Activated CD4-positive, alpha-beta T cell treated with anti-CD3 and anti-CD28 coated beads, Interleukin-2, amount 50 U/mL, for 24 hours (primary cell): ENCODE measurements around the gene TGIF1.

ENCODE experiments used
- DNase-seq, 2 donors: peaks; one replicate each; pipeline ENCODE4 v3.0.0-alpha.2; 2020; ENCODE audit warnings: low read depth in 1 of 2, low spot score in 1 of 2

TGIF1 gene

GRCh38 chr18:3429121-3429520 is 20.9 kb upstream of the TGIF1 start:
- no peak for DNase-seq

GRCh38 chr18:3434685-3435084 is 15.3 kb upstream of the TGIF1 start:
- DNase-seq: no peak

- no peak for DNase-seq
Measured at GRCh38 chr18:3440341-3440740, 9.6 kb upstream of the TGIF1 start.

GRCh38 chr18:3441290-3441689 is 8.7 kb upstream of the TGIF1 start:
- no peak for DNase-seq

- DNase-seq: no peak
Measured at GRCh38 chr18:3442919-3443318, 7.1 kb upstream of the TGIF1 start.

GRCh38 chr18:3444296-3444695 is 5.7 kb upstream of the TGIF1 start:
- DNase-seq: no peak

- no peak for DNase-seq
Measured at GRCh38 chr18:3444954-3445353, 5.0 kb upstream of the TGIF1 start.

GRCh38 chr18:3447068-3447894 is 2.7 kb upstream of the TGIF1 start:
- peak in 1 of 2 donors; percentile 13 for DNase-seq

GRCh38 chr18:3447895-3448837 is 1.8 kb upstream of the TGIF1 start:
- peak; percentile 57 to 72 for DNase-seq

- DNase-seq: peak; percentile 21 to 55
Measured at GRCh38 chr18:3448838-3449511, 997 bp upstream of the TGIF1 start.

- DNase-seq: peak; percentile 54 to 72
Measured at GRCh38 chr18:3449512-3450011, 410 bp upstream of the TGIF1 start.

- no peak for DNase-seq
Measured at GRCh38 chr18:3450799-3451182, 819 bp downstream of the TGIF1 start.

- DNase-seq: peak; percentile 71 to 85
Measured at GRCh38 chr18:3451183-3451988, 1.4 kb downstream of the TGIF1 start.

GRCh38 chr18:3451989-3452749 is 2.2 kb downstream of the TGIF1 start:
- peak; percentile 13 to 20 for DNase-seq

- no peak for DNase-seq
Measured at GRCh38 chr18:3452750-3453539, 3.0 kb downstream of the TGIF1 start.

GRCh38 chr18:3453540-3454364 is 3.8 kb downstream of the TGIF1 start:
- peak in 1 of 2 donors; percentile 58 for DNase-seq

GRCh38 chr18:3454365-3455089 is 4.6 kb downstream of the TGIF1 start:
- DNase-seq: no peak
